Heart left ventricle (tissue), 13 donors: Measurements from ENCODE around the gene RBMS3.

Source experiments
- CTCF ChIP-seq, 12 donors: fragments of 200-600 bp; sonication (generic) in 4 of 12; IDR thresholded peaks; one replicate each; pipeline versions ENCODE4 v1.5.0 to v1.8.0; 2018 to 2022; ENCODE audit warnings: antibody characterized with exemption in 12 of 12, mild to moderate bottlenecking in 5 of 12
- POLR2A ChIP-seq, 2 donors: fragments of 450-650 bp; IDR thresholded peaks; one replicate each; pipeline ENCODE4 v1.6.1; 2017; ENCODE audit warnings: antibody characterized with exemption in 2 of 2, mild to moderate bottlenecking in 2 of 2, moderate library complexity in 2 of 2
- donor health status: ischemic (EF 13 %, LVEDD 7.1; RV severe dilation, severe dysfunction).
- donor health status: DM: no; HTN: yes; CAD: no.
- donor health status: DM: no; HTN: no; CAD: no.
- donor health status: ischemic (EF 25% LVEDD 6.9; RV normal size, moderate dysfunction).
- donor health status: ischemic (EF 25% LVEDD 5.7; RV mildly dilated, moderate dysfunction).
- donor health status: ischemic (EF 35%, LVEDD 5.7; RV mildly dilated, moderate dysfunction).
- donor health status: nonischemic (EF 11% LVEDD 7.7; RV severe dilation, severe dysfunction).
- donor health status: DM: yes; HTN: yes; CAD: no.
- donor health status: PGD.
- donor health status: ischemic (EF 29% LVEDD 5.4; RV normal size, mild dysfunction).
- donor health status: nonischemic (EF 23%, LVEDD 6.1; RV moderate dilation, normal function).

GRCh38 chr3:29503958-29504357 is 223.1 kb downstream of the RBMS3 start:
- TF ChIP-seq POLR2A (IDR thresholded peaks at IDR 0.05) (no peak), CTCF (IDR thresholded peaks at IDR 0.05) (no peak)
